HEK293T (cell line): Measurements from ENCODE around the gene PRKAR2A.

ENCODE experiments used
- ARNT ChIP-seq: fragments of 450-650 bp; IDR thresholded peaks from 2 replicates; pipeline ENCODE4 v1.6.1; 2017; ENCODE audit warnings: mild to moderate bottlenecking
- FOXA1 ChIP-seq: fragments of 450-650 bp; IDR thresholded peaks from 2 replicates; pipeline ENCODE4 v1.6.1; 2016; ENCODE audit warnings: mild to moderate bottlenecking
- FOXM1 ChIP-seq: fragments of 450-650 bp; IDR thresholded peaks from 2 replicates; pipeline ENCODE4 v1.6.1; 2017; ENCODE audit warnings: mild to moderate bottlenecking, borderline replicate concordance
- L3MBTL2 ChIP-seq: fragments of 450-650 bp; conservative IDR thresholded peaks from 2 replicates; pipeline ENCODE4 v1.6.1; 2016; ENCODE audit warnings: mild to moderate bottlenecking
- LEF1 ChIP-seq: fragments of 450-650 bp; IDR thresholded peaks from 2 replicates; pipeline ENCODE4 v1.6.1; 2017; ENCODE audit warnings: mild to moderate bottlenecking, borderline replicate concordance
- NFRKB ChIP-seq: fragments of 450-650 bp; IDR thresholded peaks from 2 replicates; pipeline ENCODE4 v1.6.1; 2016; ENCODE audit warnings: mild to moderate bottlenecking, moderate library complexity
- SP1 ChIP-seq: fragments of 450-650 bp; IDR thresholded peaks from 2 replicates; pipeline ENCODE4 v1.6.1; 2017
- SUZ12 ChIP-seq: fragments of 450-650 bp; IDR thresholded peaks from 2 replicates; pipeline ENCODE4 v1.6.1; 2016; ENCODE audit warnings: mild to moderate bottlenecking
- ZNF384 ChIP-seq: fragments of 450-650 bp; IDR thresholded peaks from 2 replicates; pipeline ENCODE4 v1.6.1; 2016

DNA sequence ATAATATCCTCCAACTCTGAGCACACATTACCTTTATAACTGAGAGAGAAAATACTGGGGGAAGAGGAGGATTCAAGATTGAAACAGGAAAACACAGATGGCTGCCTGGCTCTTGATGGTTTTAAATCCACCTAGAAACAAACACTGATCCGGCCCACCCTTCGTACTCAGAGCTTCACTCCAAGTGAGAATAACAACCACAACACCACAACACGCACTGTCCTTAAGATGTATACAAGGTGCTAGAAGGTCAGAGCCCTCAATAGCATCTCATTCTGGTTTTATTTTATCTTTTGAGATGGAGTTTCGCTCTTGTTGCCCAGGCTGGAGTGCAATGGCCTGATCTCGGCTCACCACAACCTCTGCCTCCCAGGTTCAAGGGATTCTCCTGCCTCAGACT is 140.5 kb downstream of the PRKAR2A start:
- TF ChIP-seq NFRKB, result no peak
- TF ChIP-seq FOXM1, result no peak
- no peak for TF ChIP-seq ZNF384
- TF ChIP-seq SP1, result no peak
- TF ChIP-seq SUZ12, result no peak
- TF ChIP-seq ARNT, result no peak
- TF ChIP-seq L3MBTL2, result no peak
- no peak for TF ChIP-seq FOXA1
- TF ChIP-seq LEF1, result no peak
